ENCODE data around the gene OR1E2. TPM values are rescaled to one million over a fixed set of nuclear protein-coding genes. Genes with fewer than 3 reads are reported as not detected.
"Not testable (repeated sequence)": the region's sequence is repeated elsewhere in the genome, so short reads cannot be mapped to it uniquely, and the experiment has no call there.

OR1E2 gene
- polyA plus RNA-seq, 3 donors = not detected

DNA sequence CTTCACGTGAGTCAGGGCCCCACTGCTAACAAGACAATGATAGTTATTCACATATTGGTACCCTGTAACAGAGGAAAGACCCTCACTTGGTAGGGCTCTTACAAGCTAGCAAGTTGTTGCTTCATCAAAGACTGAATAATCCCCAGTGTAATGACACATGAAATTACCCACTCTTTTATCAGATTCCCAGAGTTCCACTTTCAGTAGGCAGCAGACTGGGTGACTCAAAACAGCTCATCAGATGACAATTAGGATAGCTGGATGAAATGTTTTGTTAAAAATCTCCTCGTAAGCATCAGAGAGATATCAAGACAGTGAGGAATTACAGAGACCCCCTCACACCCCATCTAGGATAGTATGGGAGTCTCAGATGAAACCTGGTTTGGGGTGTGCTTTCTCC lies 6.8 kb upstream of the OR1E2 start:
- Mint-ChIP-seq H3K27me3 (ENCODE audit: low read depth in 3 of 3) (peaks cover 3 to 10% (median 8%) of the 10 kb centered on the region in 3 donors), H3K27ac (no peak overlapping the region), H3K9me3 (peaks cover 0 to 2% (median 0%) of the 10 kb centered on the region in 7 donors), H3K4me3 (no peak overlapping the region), H3K4me1 (no peaks in the 10 kb centered on the region), H3K36me3 (no peaks in the 10 kb centered on the region)
- Histone ChIP-seq H3K4me1 (ENCODE audit: control insufficient read depth in 1 of 2, insufficient read depth in 2 of 2, low read length in 2 of 2) (no peaks in the 10 kb centered on the region), H3K4me2 (replicated peaks; ENCODE audit: extremely low read depth, low read length, poor library complexity, severe bottlenecking) (no peak overlapping the region), H3K79me2 (ENCODE audit: insufficient read depth, low read length) (no peaks in the 10 kb centered on the region), H3K9ac (ENCODE audit: insufficient read depth, low read length, poor library complexity, severe bottlenecking) (no peak overlapping the region), H3K9me3 (replicated peaks in 1 of 2; ENCODE audit: control insufficient read depth in 1 of 2, insufficient read depth in 1 of 2, low read length in 2 of 2) (no peaks in the 10 kb centered on the region), H4K20me1 (ENCODE audit: insufficient read depth, low read length) (no peaks in the 10 kb centered on the region), H3K4me3 (replicated peaks in 1 of 3; ENCODE audit: low read depth in 2 of 3, low read length in 3 of 3) (no peak overlapping the region), H2AFZ (ENCODE audit: insufficient read depth, low read depth, low read length, poor library complexity, severe bottlenecking) (no peak overlapping the region), H3K27me3 (ENCODE audit: control insufficient read depth in 2 of 2, insufficient read depth in 2 of 2, low read length in 2 of 2) (peaks cover 0 to 5% of the 10 kb centered on the region in 2 donors), H3K27ac (ENCODE audit: low read depth in 1 of 2, low read length in 2 of 2) (no peak overlapping the region), H3K36me3 (replicated peaks in 1 of 2; ENCODE audit: control insufficient read depth in 1 of 2, insufficient read depth in 2 of 2, low read length in 2 of 2) (no peaks in the 10 kb centered on the region)
- DNase-seq = no peak
- WGBS (ENCODE audit: insufficient coverage) = 100% methylated on average over 1 of the region's 2 CpGs
- intact Hi-C loops (cut with micrococcal nuclease) = no loop called here
- TF ChIP-seq, protein P1, sequence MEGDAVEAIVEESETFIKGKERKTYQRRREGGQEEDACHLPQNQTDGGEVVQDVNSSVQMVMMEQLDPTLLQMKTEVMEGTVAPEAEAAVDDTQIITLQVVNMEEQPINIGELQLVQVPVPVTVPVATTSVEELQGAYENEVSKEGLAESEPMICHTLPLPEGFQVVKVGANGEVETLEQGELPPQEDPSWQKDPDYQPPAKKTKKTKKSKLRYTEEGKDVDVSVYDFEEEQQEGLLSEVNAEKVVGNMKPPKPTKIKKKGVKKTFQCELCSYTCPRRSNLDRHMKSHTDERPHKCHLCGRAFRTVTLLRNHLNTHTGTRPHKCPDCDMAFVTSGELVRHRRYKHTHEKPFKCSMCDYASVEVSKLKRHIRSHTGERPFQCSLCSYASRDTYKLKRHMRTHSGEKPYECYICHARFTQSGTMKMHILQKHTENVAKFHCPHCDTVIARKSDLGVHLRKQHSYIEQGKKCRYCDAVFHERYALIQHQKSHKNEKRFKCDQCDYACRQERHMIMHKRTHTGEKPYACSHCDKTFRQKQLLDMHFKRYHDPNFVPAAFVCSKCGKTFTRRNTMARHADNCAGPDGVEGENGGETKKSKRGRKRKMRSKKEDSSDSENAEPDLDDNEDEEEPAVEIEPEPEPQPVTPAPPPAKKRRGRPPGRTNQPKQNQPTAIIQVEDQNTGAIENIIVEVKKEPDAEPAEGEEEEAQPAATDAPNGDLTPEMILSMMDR (IDR thresholded peaks at IDR 0.05) = no peak

DNA sequence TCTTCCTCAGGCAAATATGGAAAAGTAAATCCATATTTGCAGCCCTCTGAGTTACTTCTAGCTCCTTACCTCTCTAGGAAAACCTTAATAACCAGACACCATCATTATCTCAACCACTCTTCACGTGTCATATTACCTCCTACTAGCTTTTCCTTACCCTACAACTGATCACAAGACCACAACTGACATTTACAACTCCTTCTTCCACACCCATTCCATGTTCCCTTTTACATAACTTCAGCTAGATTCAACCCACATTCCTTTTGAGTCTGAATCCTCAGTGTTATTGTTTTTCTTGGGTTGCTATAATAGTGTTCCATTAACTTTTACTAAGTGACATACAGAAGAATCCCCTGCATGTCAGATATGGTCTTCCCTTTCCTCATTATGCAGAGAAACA lies 4.7 kb upstream of the OR1E2 start:
- 86% methylated on average over 1 of the region's 1 CpG for WGBS (ENCODE audit: insufficient coverage)
- Mint-ChIP-seq H3K9me3 (peaks cover 0 to 3% (median 0%) of the 10 kb centered on the region in 7 donors), H3K4me3 (no peak overlapping the region), H3K36me3 (no peaks in the 10 kb centered on the region), H3K27me3 (ENCODE audit: low read depth in 3 of 3) (peaks cover 5 to 15% (median 8%) of the 10 kb centered on the region in 3 donors), H3K27ac (no peak overlapping the region), H3K4me1 (peaks cover 1% of the 10 kb centered on the region)
- Histone ChIP-seq H3K4me3 (replicated peaks in 1 of 3; ENCODE audit: low read depth in 2 of 3, low read length in 3 of 3) (no peak overlapping the region), H3K27me3 (ENCODE audit: control insufficient read depth in 2 of 2, insufficient read depth in 2 of 2, low read length in 2 of 2) (peaks cover 0 to 2% of the 10 kb centered on the region in 2 donors), H3K9ac (ENCODE audit: insufficient read depth, low read length, poor library complexity, severe bottlenecking) (no peak overlapping the region), H3K4me1 (ENCODE audit: control insufficient read depth in 1 of 2, insufficient read depth in 2 of 2, low read length in 2 of 2) (no peaks in the 10 kb centered on the region), H3K27ac (ENCODE audit: low read depth in 1 of 2, low read length in 2 of 2) (no peak overlapping the region), H2AFZ (ENCODE audit: insufficient read depth, low read depth, low read length, poor library complexity, severe bottlenecking) (no peak overlapping the region), H3K4me2 (replicated peaks; ENCODE audit: extremely low read depth, low read length, poor library complexity, severe bottlenecking) (no peak overlapping the region), H3K79me2 (ENCODE audit: insufficient read depth, low read length) (no peaks in the 10 kb centered on the region), H3K9me3 (replicated peaks in 1 of 2; ENCODE audit: control insufficient read depth in 1 of 2, insufficient read depth in 1 of 2, low read length in 2 of 2) (no peaks in the 10 kb centered on the region), H4K20me1 (ENCODE audit: insufficient read depth, low read length) (no peaks in the 10 kb centered on the region), H3K36me3 (replicated peaks in 1 of 2; ENCODE audit: control insufficient read depth in 1 of 2, insufficient read depth in 2 of 2, low read length in 2 of 2) (no peaks in the 10 kb centered on the region)
- intact Hi-C loops (cut with micrococcal nuclease) = no loop called here
- DNase-seq = no peak
- TF ChIP-seq, protein P1 (IDR thresholded peaks at IDR 0.05) = no peak

DNA sequence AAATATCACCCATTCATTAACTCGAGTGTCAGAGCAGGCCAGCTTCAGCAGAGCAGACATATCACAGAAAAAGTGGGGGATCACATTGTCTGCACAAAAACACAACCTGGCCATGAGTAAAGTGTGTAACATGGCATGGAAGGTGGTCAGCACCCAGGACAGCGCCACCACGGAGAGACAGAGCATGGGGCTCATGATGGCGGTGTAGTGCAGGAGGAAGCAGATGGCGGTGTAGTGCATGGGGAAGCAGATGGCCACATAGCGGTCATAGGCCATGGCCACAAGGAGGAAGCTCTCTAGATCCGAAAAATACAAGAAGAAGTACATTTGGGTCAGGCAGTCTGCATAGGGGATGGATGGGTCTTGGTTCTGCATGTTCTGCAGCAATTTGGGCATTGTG lies 426 bp downstream of the OR1E2 start:
- intact Hi-C loops (cut with micrococcal nuclease); H3K4me2 ChIP-seq (replicated peaks; ENCODE audit: extremely low read depth, low read length, poor library complexity, severe bottlenecking); H3K9me3 Mint-ChIP-seq; H3K9me3 ChIP-seq (replicated peaks in 1 of 2; ENCODE audit: control insufficient read depth in 1 of 2, insufficient read depth in 1 of 2, low read length in 2 of 2); H3K36me3 Mint-ChIP-seq; H3K27me3 ChIP-seq (ENCODE audit: control insufficient read depth in 2 of 2, insufficient read depth in 2 of 2, low read length in 2 of 2); H3K36me3 ChIP-seq (replicated peaks in 1 of 2; ENCODE audit: control insufficient read depth in 1 of 2, insufficient read depth in 2 of 2, low read length in 2 of 2); H3K9ac ChIP-seq (ENCODE audit: insufficient read depth, low read length, poor library complexity, severe bottlenecking); H3K27ac ChIP-seq (ENCODE audit: low read depth in 1 of 2, low read length in 2 of 2); H3K79me2 ChIP-seq (ENCODE audit: insufficient read depth, low read length); H3K4me3 ChIP-seq (replicated peaks in 1 of 3; ENCODE audit: low read depth in 2 of 3, low read length in 3 of 3); H3K4me1 ChIP-seq (ENCODE audit: control insufficient read depth in 1 of 2, insufficient read depth in 2 of 2, low read length in 2 of 2); H2AFZ ChIP-seq (ENCODE audit: insufficient read depth, low read depth, low read length, poor library complexity, severe bottlenecking); H3K4me1 Mint-ChIP-seq; H4K20me1 ChIP-seq (ENCODE audit: insufficient read depth, low read length); H3K4me3 Mint-ChIP-seq: not testable (repeated sequence)
- Mint-ChIP-seq H3K27me3 (ENCODE audit: low read depth in 3 of 3) (peaks cover 6 to 15% (median 7%) of the 10 kb centered on the region in 3 donors), H3K27ac (peak overlapping the region in 2 of 7 donors; percentile 30 to 35)
- 2% methylated on average over 6 of the region's 7 CpGs for WGBS (ENCODE audit: insufficient coverage)
- DNase-seq = peak; percentile 1 to 20 (median 14)
